Fibroblast of mammary gland (primary cell): ENCODE measurements around the gene VPS4A.

Source experiments
- DNase-seq: peaks from one replicate; pipeline ENCODE4 v3.0.0-alpha.2; 2010; ENCODE audit warnings: low read depth
- H3K4me3 ChIP-seq: 2 replicates; pipeline ENCODE4 v1.5.1; 2011; ENCODE audit warnings: low read depth, mild to moderate bottlenecking, low read length, moderate library complexity; ENCODE audit not compliant: control insufficient read depth
- CTCF ChIP-seq: conservative IDR thresholded peaks from 2 replicates; pipeline ENCODE4 v1.5.1; 2011; ENCODE audit warnings: low read depth, low read length, inconsistent platforms; ENCODE audit not compliant: control insufficient read depth, insufficient read depth

Gene VPS4A

GRCh38 chr16:69315486-69316311 lies 4.5 kb downstream of the VPS4A start:
- H3K4me3 ChIP-seq: no peak overlapping the region
- no peak for DNase-seq
- no peak for TF ChIP-seq CTCF

DNA sequence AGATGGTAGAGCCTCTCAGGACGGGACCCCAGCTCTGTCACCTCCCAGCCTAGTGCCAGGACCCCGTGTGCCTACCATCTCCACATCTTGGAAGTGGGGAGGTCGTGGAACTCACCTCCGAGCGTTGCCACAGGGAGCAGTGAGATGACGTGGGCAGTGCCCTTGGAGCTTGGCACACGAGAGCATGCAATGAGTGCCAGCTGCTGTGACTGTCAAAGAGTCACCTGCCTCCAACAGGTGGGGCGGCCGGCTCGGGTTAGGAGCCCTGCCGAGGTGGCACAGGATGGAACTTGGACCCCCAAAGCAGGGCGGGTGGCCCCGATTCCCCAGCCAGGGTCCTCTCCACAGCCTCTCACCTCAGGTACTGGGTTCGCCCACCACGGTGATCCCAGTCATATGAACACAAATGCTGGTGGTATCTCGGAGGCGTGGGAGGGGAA lies 5.5 kb downstream of the VPS4A start:
- no peak for DNase-seq
- H3K4me3 ChIP-seq: no peak overlapping the region
- TF ChIP-seq CTCF: no peak

DNA sequence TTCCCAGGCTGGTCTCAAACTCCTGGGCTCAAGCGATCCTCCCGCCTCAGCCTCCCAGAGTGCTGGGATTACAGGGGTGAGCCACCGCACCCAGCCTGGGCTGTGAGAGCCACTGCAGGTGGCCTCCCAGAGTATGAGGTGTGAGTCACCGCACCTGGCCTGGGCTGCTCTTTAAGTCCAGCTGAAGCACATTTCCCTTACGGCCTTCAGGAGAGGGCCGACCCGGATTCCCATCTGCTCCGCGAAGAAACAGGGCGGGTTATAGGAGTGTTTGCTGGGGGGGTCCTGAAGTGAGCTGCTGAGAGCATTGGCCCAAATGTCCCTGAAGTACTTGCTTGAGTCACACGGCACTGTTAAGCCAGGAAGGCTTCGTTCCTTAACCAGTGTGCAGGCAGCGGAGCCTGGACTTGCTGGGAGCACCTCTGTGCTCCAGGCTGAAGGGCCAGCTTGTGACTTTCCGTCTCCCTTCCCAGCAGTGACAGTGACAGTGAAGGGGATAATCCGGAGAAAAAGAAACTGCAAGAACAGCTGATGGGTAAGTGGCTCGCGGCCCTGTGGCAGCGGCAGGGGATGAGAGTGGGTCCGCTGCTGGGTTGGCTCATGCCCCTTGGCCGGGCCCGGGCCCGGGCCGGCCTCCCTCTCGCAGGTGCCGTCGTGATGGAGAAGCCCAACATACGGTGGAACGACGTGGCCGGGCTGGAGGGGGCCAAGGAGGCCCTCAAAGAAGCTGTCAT lies 7.2 kb downstream of the VPS4A start:
- TF ChIP-seq CTCF: no peak
- no peak overlapping the region for H3K4me3 ChIP-seq
- no peak for DNase-seq

- H3K4me3 ChIP-seq: no peak overlapping the region
- no peak for TF ChIP-seq CTCF
- no peak for DNase-seq
Measured at GRCh38 chr16:69318911-69319289, 7.8 kb downstream of the VPS4A start.

GRCh38 chr16:69319381-69319780 lies 8.2 kb downstream of the VPS4A start:
- no peak for TF ChIP-seq CTCF
- DNase-seq: no peak
- no peak overlapping the region for H3K4me3 ChIP-seq

- no peak for DNase-seq
- no peak for TF ChIP-seq CTCF
- H3K4me3 ChIP-seq: no peak overlapping the region
Measured at GRCh38 chr16:69319826-69320739, 8.9 kb downstream of the VPS4A start.
